Suppressor macrophage (primary cell): ENCODE data around the gene TMEM128.
A peak's percentile ranks its signal among the peaks of the same experiment; 100 is the strongest.
"Not testable (repeated sequence)": the region's sequence is repeated elsewhere in the genome, so short reads cannot be mapped to it uniquely, and the experiment has no call there.

Source experiments
- DNase-seq, 4 experiments: peaks; one replicate each; pipeline ENCODE4 v3.0.0-alpha.2; 2020 to 2022

Gene TMEM128

GRCh38 chr4:4254666-4255065, 6.6 kb upstream of the TMEM128 start:
- no peak for DNase-seq

DNA sequence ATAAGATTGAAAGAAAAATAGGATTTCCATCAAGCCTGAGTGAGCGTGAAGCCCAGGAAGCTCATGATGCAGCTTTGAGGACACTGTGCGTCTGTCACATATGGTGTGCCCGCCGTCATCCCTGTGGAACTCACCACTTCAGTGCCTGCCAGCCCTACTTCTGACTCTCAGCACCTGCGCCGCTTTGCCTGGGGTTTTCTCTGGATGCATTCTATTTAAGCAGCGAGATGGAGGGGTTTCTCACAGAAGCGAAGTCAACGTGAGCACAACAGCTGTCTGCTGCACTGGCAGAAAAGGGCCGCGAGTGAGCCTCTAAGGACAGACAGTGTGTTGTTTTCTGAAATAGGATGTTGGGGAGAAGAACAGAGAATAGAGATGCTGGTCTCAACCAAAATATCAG, 6.2 kb upstream of the TMEM128 start:
- DNase-seq, result no peak

- no peak for DNase-seq
Measured at GRCh38 chr4:4249866-4250265, 1.8 kb upstream of the TMEM128 start.

DNA sequence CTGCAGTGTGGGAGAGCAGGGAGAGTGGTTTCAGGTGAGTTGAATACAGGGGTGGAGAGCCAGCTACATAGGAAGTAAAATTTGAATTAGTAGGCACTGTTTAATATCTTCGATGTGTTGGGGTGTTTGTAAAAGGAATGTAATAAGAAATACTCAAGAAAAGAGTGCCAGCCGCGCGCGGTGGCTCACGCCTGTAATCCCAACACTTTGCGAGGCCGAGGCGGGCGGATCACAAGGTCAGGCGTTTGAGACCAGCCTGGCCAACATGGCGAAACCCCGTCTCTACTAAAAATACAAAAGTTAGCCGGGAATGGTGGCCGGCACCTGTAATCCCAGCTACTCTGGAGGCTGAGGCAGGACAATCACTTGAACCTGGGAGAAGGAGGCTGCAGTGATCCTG, 1.3 kb upstream of the TMEM128 start:
- DNase-seq, result not testable (repeated sequence)

GRCh38 chr4:4248885-4249203, 821 bp upstream of the TMEM128 start:
- peak in 1 of 4 experiments; percentile 29 for DNase-seq

GRCh38 chr4:4247696-4248028, 361 bp downstream of the TMEM128 start:
- no peak for DNase-seq

- peak in 1 of 4 experiments; percentile 45 for DNase-seq
Measured at GRCh38 chr4:4245172-4245571, 2.9 kb downstream of the TMEM128 start.

DNA sequence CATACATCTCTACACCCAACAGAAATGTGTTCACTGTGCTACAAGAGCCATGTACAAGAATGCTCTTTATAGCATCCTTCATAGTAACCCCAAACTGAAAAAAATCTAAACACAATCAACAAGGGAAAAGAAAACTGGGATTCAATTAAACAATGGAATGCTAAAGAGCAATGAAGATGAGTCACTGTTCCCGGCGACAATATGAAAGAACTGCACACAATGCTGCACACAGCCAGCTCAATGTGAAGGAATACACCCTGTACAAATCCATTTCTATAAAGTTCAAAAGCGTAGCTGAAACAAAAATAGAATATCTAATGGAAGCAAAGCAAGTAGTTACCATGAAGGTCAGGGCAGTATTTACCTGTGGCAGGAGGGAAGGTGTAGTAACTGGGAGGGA, 8.5 kb downstream of the TMEM128 start:
- DNase-seq, result not testable (repeated sequence)

DNA sequence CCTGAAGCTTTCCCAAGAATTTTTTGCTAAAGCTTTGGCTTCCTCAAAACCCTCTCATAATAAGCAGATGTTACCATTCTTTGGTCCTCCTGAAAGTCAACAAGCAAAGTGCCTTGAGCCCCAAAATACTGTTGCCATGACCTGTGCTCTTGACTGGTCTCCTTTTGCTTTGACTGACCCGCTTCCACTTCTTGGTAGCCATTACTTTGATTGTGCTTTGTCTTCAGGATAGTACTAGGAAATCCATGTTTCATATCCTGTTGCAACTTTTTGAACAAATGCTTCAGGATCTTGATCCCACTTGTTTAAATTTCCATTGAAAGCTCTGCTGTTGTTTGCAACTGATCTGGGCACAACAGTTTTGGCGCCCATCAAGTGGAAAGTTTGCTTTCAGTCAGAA, 14.4 kb downstream of the TMEM128 start:
- no peak for DNase-seq

DNA sequence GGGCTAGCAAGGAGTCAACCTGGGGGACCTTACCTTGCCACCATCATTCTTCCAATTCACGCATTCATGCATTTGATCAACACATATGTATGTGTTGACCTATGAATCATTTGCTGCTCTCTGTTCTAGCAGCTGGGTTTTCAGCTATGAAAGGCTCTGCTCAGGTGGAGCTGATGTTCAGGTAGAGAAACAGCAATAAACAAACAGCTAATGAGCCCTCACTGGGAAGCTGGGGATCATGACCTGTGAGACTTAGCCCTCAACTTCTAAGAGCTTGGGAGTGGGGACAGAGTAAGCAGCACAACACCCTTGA, 19.7 kb downstream of the TMEM128 start:
- no peak for DNase-seq

- DNase-seq, result no peak
Measured at GRCh38 chr4:4227510-4228355, 20.3 kb downstream of the TMEM128 start.

DNA sequence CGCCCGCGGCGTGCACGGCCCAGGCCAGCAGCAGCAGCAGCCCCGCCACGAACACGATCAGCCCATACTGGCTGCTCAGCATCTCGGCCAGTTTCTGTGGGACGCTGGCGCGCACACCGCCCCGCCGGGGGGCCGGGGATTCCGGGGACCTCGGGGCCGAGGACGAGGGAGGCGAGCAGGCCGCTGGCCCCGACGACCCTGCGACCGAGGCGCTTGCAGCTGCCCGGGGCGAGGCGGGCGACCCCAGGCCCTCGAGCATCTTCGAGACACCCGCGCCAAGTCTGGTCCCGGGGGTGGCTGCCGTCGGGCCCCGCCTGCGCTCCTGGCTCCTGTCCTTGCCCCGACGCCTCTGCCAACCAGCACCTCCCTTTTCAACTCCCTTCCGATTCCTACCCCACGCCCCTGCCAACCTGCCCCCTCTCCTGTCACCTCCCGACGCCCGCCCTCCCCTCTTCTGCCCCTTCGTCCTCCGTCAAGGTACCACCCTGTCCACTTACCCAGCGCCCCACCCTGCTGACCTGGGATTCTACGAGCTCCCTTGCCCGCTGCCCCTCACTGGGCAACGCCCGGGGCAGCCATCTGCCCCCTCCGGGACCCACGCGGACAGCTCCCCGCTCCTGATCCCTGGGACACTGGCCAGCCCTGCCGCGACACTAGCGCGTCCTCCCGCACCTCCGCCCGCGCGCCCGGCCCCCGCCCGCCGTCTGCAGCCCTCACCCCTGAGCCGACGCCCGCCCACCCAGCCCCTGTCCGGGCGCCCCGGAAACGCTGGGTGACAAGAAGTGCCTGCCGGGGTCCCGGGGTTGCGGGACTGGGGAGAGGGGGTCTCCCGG, 21.2 kb downstream of the TMEM128 start, which contains the start of gene OTOP1:
OTOP1 (minus strand) TSS at position 324 of the 833 bp plus-strand sequence; CDS start at position 259, 65 bp downstream.
- DNase-seq, result no peak

GRCh38 chr4:4225915-4226605, 22.0 kb downstream of the TMEM128 start:
- DNase-seq, result no peak

- no peak for DNase-seq
Measured at GRCh38 chr4:4217113-4217512, 30.9 kb downstream of the TMEM128 start.

- DNase-seq, result no peak
Measured at GRCh38 chr4:4216648-4217047, 31.4 kb downstream of the TMEM128 start.

DNA sequence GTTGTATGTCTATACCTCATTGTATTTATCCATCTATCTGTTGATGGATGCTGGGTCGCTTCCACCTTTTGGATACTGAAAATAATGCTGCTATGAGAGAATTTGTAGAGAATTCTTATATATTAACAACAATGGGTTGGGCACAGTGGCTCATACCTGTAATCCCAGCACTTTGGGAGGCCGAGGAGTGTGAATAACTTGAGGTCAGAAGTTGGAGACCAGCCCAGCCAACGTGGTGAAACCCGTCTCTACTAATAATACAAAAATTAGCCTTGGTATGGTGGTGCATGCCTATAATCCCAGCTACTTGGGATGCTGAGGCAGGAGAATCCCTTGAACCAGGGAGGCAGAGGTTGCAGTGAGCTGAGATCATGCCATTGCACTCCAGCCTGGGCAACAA, 34.3 kb downstream of the TMEM128 start:
- not testable (repeated sequence) for DNase-seq

DNA sequence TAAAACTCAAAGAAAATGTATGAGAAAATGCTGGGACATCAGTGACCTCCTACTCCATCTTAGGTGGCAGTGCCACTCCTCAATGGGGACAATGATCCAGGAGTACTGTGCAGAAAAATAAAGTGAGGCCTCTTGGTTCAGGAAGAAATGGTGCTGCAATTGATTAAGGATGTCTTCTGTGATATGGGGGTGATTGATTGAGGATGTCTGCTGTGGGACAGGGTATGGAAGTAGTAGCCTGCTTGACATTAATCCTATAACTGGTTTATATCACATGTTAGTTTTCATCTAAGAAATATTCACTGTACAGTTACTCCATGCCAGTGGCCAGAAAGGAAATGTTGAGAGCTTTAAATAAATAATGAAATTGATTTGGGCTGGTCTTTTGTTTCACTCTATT, 41.8 kb downstream of the TMEM128 start:
- DNase-seq, result no peak

DNA sequence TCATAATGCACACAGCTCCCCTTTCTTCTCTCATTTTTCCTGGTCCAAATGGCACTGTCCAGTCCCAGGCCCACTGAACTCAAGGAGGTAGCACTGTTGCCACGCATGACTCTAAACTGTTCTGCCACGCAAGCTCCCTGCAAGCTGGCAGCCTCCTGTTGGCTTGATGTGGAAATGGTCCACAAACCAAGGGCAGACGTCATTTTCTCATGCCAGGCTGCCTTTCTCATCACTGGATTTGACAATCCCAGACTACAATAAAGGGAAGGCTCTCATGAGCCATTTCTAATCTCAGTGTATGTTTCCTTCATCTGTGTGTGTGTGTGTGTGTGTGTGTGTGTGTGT, 43.6 kb downstream of the TMEM128 start:
- DNase-seq, result no peak

DNA sequence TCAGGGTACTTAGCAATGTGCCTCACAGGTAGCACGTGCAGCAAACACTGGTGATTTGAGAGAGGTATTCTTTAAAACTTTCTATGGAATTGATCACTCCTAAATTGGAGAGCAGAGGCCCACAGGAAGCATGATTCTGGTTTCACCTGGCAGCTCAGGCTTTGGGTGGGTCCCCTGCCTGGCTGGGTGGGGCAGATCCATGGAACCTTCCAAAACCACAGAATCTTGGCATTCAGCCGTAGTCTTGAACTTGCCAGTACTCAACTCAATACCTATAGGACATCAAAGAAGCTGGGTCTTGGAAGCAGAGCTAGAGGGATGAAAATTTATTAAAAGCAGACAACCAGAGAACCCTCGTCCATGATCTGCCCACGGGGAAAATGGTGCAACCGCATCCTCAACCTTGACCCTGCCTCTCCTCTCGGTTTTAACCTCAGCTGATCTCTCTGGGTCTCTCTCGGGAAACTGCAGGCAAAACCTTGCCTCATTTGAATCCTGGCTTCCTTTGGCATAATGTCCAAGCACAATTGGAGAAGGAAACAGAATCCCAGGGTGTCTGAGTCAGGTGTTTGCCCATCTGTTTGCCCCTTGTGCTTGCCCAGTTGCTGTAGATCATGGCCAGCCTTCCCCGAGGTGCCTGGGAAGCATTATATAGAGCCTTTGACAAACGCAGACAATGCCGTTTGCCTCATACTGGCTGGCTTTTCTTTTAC, 44.2 kb downstream of the TMEM128 start:
- DNase-seq, result no peak

DNA sequence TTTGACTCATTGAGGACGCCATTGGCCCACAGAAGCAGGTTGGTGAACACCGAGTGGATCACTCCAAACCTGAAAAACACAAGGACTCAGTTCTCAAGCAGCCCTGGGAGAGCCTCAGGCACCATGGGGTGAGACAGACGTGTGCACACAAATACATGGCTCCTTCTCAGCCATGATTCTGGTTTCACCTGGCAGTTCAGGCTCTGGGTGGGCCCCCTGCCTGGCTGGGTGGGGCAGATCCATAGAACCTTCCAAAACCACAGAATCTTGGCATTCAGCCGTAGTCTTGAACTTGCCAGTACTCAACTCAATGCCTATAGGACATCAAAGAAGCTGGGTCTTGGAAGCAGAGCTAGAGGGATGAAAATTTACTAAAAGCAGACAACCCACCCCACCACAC, 45.5 kb downstream of the TMEM128 start:
- DNase-seq, result no peak

DNA sequence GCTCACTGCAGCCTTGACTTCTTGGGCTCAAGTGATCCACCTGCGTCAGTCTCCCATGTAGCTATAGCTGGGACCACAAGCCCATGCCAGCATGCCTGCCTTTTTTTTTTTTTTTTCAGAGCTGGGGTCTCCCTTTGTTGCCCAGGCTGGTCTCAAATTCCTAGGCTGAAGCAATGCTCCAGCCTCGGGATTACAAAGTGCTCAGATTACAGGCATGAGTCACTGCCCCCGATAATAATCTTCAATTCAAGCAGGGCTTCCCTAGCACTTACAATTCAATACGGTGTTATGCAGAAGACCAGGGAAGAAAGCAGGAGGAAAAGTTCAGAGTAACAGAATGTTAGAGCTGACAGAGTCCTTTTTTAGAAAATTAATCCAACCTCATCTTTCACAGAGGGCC, 47.4 kb downstream of the TMEM128 start:
- DNase-seq, result no peak

DNA sequence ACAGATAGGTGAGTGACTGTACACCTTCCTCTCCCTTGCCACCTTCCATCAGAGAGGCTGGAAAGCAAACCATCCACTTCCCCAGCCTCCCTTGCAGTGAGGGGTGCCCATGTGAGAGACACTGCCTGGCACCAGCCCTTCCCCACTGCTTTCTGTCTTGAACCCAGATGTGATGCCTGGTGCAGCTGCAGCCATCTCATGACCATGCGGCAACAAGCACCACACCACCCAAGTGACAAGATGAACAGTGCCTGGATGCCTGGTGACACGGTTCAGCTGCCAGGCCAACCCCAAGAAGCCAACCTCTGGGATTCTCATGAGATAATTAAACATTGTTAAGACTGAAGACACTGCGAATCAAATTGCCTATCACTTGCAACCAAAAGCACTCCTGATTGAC, 52.7 kb downstream of the TMEM128 start:
- no peak for DNase-seq

GRCh38 chr4:4188557-4188956, 59.5 kb downstream of the TMEM128 start:
- DNase-seq, result not testable (repeated sequence)
